GM13976 (cell line): Measurements from ENCODE around the gene FBN3.
A peak's percentile ranks its signal among the peaks of the same experiment; 100 is the strongest.

ENCODE experiments used
- DNase-seq: peaks from one replicate; pipeline ENCODE4 v3.0.0; 2012; ENCODE audit warnings: low spot score
- in situ Hi-C: fragments of 300-500 bp; cut with MboI; formaldehyde crosslinking; loops from one replicate; pipeline ENCODE4 v1.12.0; 2022; ENCODE audit warnings: low sequenced_read_pairs, mixed read lengths, inconsistent platforms; ENCODE audit not compliant: unreplicated experiment
- TF ChIP-seq, protein P1 (sequence below): IDR thresholded peaks from 2 replicates; pipeline ENCODE4 v1.5.1; 2012; ENCODE audit warnings: borderline replicate concordance, mild to moderate bottlenecking; ENCODE audit not compliant: insufficient read depth; ENCODE audit errors: extremely low read depth, missing control alignments, control extremely low read depth

FBN3 gene

GRCh38 chr19:8158411-8159074 is 9.2 kb upstream of the FBN3 start:
- peak; percentile 82 for DNase-seq
- TF ChIP-seq, protein P1, sequence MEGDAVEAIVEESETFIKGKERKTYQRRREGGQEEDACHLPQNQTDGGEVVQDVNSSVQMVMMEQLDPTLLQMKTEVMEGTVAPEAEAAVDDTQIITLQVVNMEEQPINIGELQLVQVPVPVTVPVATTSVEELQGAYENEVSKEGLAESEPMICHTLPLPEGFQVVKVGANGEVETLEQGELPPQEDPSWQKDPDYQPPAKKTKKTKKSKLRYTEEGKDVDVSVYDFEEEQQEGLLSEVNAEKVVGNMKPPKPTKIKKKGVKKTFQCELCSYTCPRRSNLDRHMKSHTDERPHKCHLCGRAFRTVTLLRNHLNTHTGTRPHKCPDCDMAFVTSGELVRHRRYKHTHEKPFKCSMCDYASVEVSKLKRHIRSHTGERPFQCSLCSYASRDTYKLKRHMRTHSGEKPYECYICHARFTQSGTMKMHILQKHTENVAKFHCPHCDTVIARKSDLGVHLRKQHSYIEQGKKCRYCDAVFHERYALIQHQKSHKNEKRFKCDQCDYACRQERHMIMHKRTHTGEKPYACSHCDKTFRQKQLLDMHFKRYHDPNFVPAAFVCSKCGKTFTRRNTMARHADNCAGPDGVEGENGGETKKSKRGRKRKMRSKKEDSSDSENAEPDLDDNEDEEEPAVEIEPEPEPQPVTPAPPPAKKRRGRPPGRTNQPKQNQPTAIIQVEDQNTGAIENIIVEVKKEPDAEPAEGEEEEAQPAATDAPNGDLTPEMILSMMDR, result peak; percentile 63
- in situ Hi-C loops, result loop anchor here (10.0 kb wide), 1 partner anchor 96 kb away; no protein-coding TSS in a partner anchor

DNA sequence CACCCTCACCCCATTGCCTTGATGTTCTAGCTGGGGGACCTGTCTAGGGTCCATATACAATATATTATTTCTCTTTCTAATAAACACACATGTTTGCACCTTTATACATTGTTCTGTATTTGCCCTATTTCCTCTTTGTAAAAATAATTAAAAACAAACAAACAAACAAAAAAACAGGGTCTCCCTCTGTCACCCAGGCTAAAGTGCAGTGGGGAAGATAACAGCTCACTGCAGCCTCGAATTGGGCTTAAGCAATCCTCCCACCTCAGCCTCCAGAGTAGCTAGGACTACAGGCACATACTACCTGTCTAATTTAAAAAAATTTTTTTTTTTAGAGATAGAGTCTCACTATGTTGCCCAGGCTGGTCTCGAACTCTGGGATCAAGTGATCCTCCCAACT is 5.9 kb upstream of the FBN3 start:
- in situ Hi-C loops, result loop anchor here (10.0 kb wide), 1 partner anchor 99 kb away; no protein-coding TSS in a partner anchor
- DNase-seq, result no peak
- TF ChIP-seq, protein P1, result no peak

DNA sequence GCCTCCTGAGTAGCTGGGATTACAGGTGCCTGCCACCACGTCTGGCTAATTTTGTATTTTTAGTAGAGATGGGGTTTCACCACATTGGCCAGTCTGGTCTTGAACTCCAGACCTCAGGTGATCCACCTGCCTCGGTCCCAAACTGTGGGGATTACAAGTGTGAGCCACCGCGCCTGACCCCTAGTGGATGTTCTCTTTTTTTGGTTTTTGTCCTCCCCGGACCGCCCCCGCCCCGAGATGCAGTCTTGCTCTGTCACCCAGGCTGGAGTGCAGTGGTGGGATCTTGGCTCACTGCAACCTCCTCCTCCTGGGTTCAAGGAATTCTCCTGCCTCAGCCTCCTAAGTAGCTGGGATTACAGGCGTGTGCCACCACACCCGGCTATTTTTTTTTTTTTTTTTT is 4.6 kb upstream of the FBN3 start:
- DNase-seq, result peak; percentile 50
- TF ChIP-seq, protein P1, result peak; percentile 30
- in situ Hi-C loops, result loop anchor here (10.0 kb wide), 1 partner anchor 101 kb away; no protein-coding TSS in a partner anchor

- in situ Hi-C loops, result loop anchor here (10.0 kb wide), 1 partner anchor 103 kb away; no protein-coding TSS in a partner anchor
- TF ChIP-seq, protein P1, result no peak
- DNase-seq, result no peak
Measured at GRCh38 chr19:8151767-8152035, 2.3 kb upstream of the FBN3 start.

- DNase-seq, result no peak
- TF ChIP-seq, protein P1, result no peak
- in situ Hi-C loops, result loop anchor here (10.0 kb wide), 1 partner anchor 104 kb away; no protein-coding TSS in a partner anchor
Measured at GRCh38 chr19:8150998-8151766, 1.8 kb upstream of the FBN3 start.

GRCh38 chr19:8150178-8150865 is 930 bp upstream of the FBN3 start:
- no peak for DNase-seq
- TF ChIP-seq, protein P1, result no peak
- in situ Hi-C loops, result loop anchor here (10.0 kb wide), 1 partner anchor 104 kb away; no protein-coding TSS in a partner anchor
